ENCODE measurements around the gene FBXO28.

- no peak for TF ChIP-seq CTCF (IDR thresholded peaks at IDR 0.05)
- TF ChIP-seq EZH2phosphoT487 (IDR thresholded peaks at IDR 0.05; ENCODE audit: borderline replicate concordance, low read depth), result no peak
- TF ChIP-seq POLR2AphosphoS5 (IDR thresholded peaks at IDR 0.05; ENCODE audit: low read depth, low read length), result no peak
- TF ChIP-seq RAD21 (IDR thresholded peaks at IDR 0.05; ENCODE audit: low read length), result no peak
- TF ChIP-seq REST (IDR thresholded peaks at IDR 0.05; ENCODE audit: low read depth, low read length), result no peak
These were observed 87.9 kb downstream of the FBXO28 start for GRCh38 chr1:224201853-224202252.

Measured in SK-N-SH (cell line).